Suprapubic skin (tissue), 4 donors: Measurements from ENCODE around the gene FRMD4A. TPM values are rescaled to one million over a fixed set of nuclear protein-coding genes. Genes with fewer than 3 reads are reported as not detected.

Experiments
- DNase-seq, 2 donors: peaks; one replicate each; pipeline ENCODE4 v3.0.0-alpha.2; 2019; ENCODE audit warnings: low spot score in 2 of 2
- H3K27ac ChIP-seq: fragments of 200-600 bp; sonication (generic); one replicate; pipeline ENCODE4 v1.5.1; 2019
- H3K27me3 ChIP-seq: fragments of 200-600 bp; sonication (generic); one replicate; pipeline ENCODE4 v1.5.1; 2019
- H3K36me3 ChIP-seq: fragments of 200-600 bp; sonication (generic); one replicate; pipeline ENCODE4 v1.5.1; 2019
- H3K4me1 ChIP-seq: fragments of 200-600 bp; sonication (generic); one replicate; pipeline ENCODE4 v1.5.1; 2019
- H3K4me3 ChIP-seq: fragments of 200-600 bp; sonication (generic); one replicate; pipeline ENCODE4 v1.5.1; 2019; ENCODE audit warnings: mild to moderate bottlenecking
- H3K9me3 ChIP-seq: fragments of 200-600 bp; sonication (generic); one replicate; pipeline ENCODE4 v1.5.1; 2019
- CTCF ChIP-seq, 2 donors: fragments of 200-600 bp in 1 of 2; fragments of 450-650 bp in 1 of 2; sonication (generic) in 1 of 2; IDR thresholded peaks; one replicate each; pipeline ENCODE4 v1.5.1; 2016 to 2019; ENCODE audit warnings: antibody characterized with exemption in 2 of 2, mild to moderate bottlenecking in 1 of 2, moderate library complexity in 1 of 2
- EP300 ChIP-seq: sonication (generic); formaldehyde crosslinking; IDR thresholded peaks from one replicate; pipeline ENCODE4 v1.6.1; 2017; ENCODE audit warnings: antibody characterized with exemption
- POLR2A ChIP-seq, 2 donors: fragments of 450-650 bp; IDR thresholded peaks; one replicate each; pipeline ENCODE4 v1.6.1; 2017; ENCODE audit warnings: antibody characterized with exemption in 2 of 2, mild to moderate bottlenecking in 2 of 2, moderate library complexity in 2 of 2
- POLR2AphosphoS5 ChIP-seq, 3 donors: sonication (generic); formaldehyde crosslinking; IDR thresholded peaks; one replicate each; pipeline ENCODE4 v1.6.1; 2017; ENCODE audit warnings: antibody characterized with exemption in 3 of 3
- WGBS: methylation state at CpG from one replicate; pipeline ENCODE4 v1.1.5; 2018; 5-methylcytosine and 5-hydroxymethylcytosine counted together
- total RNA-seq, 4 donors: library from RNA; depleted of rRNA; stranded (reverse); fragments of >200 nt; gene quantifications; one replicate each; pipeline ENCODE4 v1.1.0, GENCODE V29; 2016

FRMD4A gene
- total RNA-seq, 4 donors from 2014 or later: 27.4 to 86.3 (median 58.0) TPM

DNA sequence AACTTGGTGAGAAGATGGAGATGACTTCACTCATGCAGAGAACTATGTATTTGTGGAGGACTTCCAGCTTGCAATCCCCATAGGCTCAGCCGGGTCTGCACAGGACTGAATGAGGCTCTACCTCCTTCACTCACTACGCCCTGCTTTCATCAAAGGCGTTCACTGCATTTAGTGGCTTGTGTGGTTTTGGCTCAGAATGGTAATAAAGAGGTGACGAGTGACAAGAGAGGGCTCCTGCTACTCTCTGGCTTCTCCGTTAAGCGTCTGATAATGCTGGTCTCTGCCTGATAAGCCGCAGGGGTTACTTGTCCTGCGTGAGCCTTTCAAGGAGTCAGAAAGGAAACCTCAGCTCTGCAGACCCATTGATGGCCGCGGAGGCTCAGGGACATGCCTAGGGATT, 400.6 kb downstream of the FRMD4A start:
- WGBS: 61% methylated on average over 10 of the region's 10 CpGs
- no peak for DNase-seq
- H3K27ac ChIP-seq: no peak overlapping the region

DNA sequence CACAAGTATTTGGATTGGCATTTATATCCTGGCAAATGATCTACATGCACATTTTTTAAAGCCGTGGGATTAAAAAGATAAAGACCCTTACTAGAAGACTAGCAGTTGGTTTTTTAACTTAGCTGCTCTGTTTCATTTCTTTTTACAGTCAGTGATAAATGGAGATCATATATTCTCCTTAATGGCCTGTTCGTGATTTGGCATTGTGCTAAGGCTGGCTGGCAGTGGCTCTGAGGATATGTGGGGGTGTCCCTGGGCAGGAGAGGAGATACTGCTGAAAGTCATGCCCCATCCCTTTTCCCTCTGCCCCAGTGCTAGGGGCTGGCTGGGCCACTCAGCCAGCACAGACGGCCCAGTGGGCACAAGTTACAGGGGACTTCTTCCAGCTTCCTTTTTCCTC, 402.3 kb downstream of the FRMD4A start:
- H3K36me3 ChIP-seq: no peaks in the 10 kb centered on the region
- no peaks in the 10 kb centered on the region for H3K9me3 ChIP-seq
- no peak overlapping the region for H3K27ac ChIP-seq
- no peak for TF ChIP-seq EP300
- TF ChIP-seq POLR2AphosphoS5 (IDR thresholded peaks at IDR 0.05): no peak
- no peak for TF ChIP-seq POLR2A (IDR thresholded peaks at IDR 0.05)
- TF ChIP-seq CTCF (IDR thresholded peaks at IDR 0.05): no peak
- no peaks in the 10 kb centered on the region for H3K4me1 ChIP-seq
- WGBS: 48% methylated on average over 3 of the region's 3 CpGs
- no peak overlapping the region for H3K4me3 ChIP-seq
- no peak for DNase-seq
- no peaks in the 10 kb centered on the region for H3K27me3 ChIP-seq

More for the DNA sequence above, 400.6 kb downstream of the FRMD4A start:
- no peaks in the 10 kb centered on the region for H3K9me3 ChIP-seq
- no peaks in the 10 kb centered on the region for H3K4me1 ChIP-seq
- H3K36me3 ChIP-seq: no peaks in the 10 kb centered on the region
- no peaks in the 10 kb centered on the region for H3K27me3 ChIP-seq
- no peak for TF ChIP-seq POLR2AphosphoS5 (IDR thresholded peaks at IDR 0.05)
- no peak for TF ChIP-seq EP300
- no peak for TF ChIP-seq CTCF (IDR thresholded peaks at IDR 0.05)
- no peak for TF ChIP-seq POLR2A (IDR thresholded peaks at IDR 0.05)
- H3K4me3 ChIP-seq: no peak overlapping the region

DNA sequence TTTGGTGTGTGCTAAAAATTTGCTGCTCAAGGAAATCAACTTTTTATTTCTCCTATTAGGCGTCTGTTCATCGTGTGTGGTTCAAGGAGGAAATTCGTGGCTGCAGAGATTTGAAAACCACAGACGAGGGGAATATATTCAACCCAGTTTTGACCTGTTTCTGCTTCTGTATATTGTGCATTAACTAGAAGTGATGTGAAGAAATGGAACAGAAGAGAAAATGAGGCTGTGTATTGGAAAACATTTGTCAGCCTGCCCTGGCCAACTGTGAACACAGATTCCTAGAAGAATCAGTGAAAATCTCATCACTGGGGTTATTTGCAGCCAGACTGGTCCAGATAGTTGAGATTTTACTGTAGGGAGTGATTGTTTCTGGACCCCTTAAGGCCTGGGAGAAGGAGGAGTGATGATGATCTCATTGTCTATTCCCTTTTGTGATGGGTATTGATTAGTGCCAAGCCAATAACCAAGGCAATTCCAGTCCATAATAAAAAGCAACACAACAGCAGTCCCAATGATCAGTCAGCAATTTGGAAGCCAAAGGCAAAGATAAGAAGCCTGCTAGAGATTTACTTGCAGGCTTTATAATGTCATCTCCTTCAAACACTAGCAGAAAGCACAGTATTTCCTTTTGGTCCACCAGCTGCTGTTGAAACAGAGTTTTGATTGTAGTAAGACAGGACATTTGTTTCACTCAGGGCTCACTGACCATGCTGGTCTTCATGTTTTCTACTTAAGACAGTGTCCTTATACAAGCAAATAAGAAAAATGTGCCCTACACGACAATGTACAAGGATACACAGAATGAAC, 404.5 kb downstream of the FRMD4A start:
- Histone ChIP-seq H3K27ac (no peak overlapping the region), H3K9me3 (no peaks in the 10 kb centered on the region), H3K4me1 (no peaks in the 10 kb centered on the region), H3K27me3 (no peaks in the 10 kb centered on the region), H3K36me3 (no peaks in the 10 kb centered on the region), H3K4me3 (no peak overlapping the region)
- DNase-seq: no peak
- no peak for TF ChIP-seq POLR2AphosphoS5 (IDR thresholded peaks at IDR 0.05)
- no peak for TF ChIP-seq CTCF (IDR thresholded peaks at IDR 0.05)
- TF ChIP-seq EP300: no peak
- no peak for TF ChIP-seq POLR2A (IDR thresholded peaks at IDR 0.05)
- WGBS: 54% methylated on average over 5 of the region's 5 CpGs

GRCh38 chr10:13924040-13924725, 406.5 kb downstream of the FRMD4A start:
- no peaks in the 10 kb centered on the region for H3K4me1 ChIP-seq
- H3K27ac ChIP-seq: peak overlapping the region; percentile 60
- H3K27me3 ChIP-seq: no peaks in the 10 kb centered on the region
- WGBS: 74% methylated on average over 6 of the region's 6 CpGs
- no peaks in the 10 kb centered on the region for H3K36me3 ChIP-seq
- H3K4me3 ChIP-seq: no peak overlapping the region
- no peaks in the 10 kb centered on the region for H3K9me3 ChIP-seq
- TF ChIP-seq POLR2A (IDR thresholded peaks at IDR 0.05): no peak
- no peak for TF ChIP-seq CTCF (IDR thresholded peaks at IDR 0.05)
- TF ChIP-seq POLR2AphosphoS5 (IDR thresholded peaks at IDR 0.05): no peak
- no peak for TF ChIP-seq EP300
- no peak for DNase-seq

DNA sequence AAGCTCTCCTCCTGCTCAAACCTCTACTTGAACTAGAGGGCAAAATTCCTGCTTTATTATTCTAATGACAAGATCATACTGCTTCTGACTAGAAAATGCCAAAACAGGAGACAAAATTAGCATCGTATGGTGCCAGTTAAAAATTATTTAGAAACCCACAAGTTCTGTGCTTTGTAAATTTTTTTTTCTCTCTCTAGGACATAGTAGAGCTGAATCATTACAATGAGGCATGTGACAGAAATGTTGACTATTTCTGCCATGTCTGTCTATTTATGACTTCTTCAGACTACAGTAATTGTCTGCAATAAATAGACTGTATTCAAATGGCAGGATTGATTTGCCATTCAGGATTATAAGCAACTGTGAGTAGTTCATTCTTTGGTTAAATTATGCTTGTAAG, 408.1 kb downstream of the FRMD4A start:
- WGBS: 48% methylated on average over 1 of the region's 1 CpG
- no peak for TF ChIP-seq EP300
- TF ChIP-seq CTCF (IDR thresholded peaks at IDR 0.05): no peak
- TF ChIP-seq POLR2A (IDR thresholded peaks at IDR 0.05): no peak
- no peak for TF ChIP-seq POLR2AphosphoS5 (IDR thresholded peaks at IDR 0.05)
- H3K4me3 ChIP-seq: no peak overlapping the region
- no peaks in the 10 kb centered on the region for H3K36me3 ChIP-seq
- DNase-seq: no peak
- H3K4me1 ChIP-seq: no peaks in the 10 kb centered on the region
- no peak overlapping the region for H3K27ac ChIP-seq
- no peaks in the 10 kb centered on the region for H3K9me3 ChIP-seq
- H3K27me3 ChIP-seq: no peaks in the 10 kb centered on the region
